ENCODE results near the gene FBXO22.
"Not testable (repeated sequence)": the region's sequence is repeated elsewhere in the genome, so short reads cannot be mapped to it uniquely, and the experiment has no call there.

The FBXO22 gene

DNA sequence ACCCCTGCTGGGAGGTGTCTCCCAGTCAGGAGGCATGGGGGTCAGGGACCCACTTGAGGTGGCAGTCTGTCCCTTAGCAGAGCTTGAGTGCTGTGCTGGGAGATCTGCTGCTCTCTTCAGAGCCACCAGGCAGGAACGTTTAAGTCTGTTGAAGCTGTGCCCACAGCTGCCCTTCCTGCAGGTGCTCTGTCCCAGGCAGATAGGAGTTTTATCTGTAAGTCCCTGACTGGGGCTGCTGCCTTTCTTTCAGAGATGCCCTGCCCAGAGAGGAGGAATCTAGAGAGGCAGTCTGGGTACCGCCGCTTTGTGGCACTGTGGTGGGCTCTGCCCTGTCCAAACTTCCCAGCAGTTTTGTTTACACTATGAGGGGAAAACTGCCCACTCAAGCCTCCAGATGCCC is 73.1 kb downstream of the FBXO22 start:
- DNase-seq (ENCODE audit: low read depth in 2 of 2, low spot score in 1 of 2): not testable (repeated sequence)

DNA sequence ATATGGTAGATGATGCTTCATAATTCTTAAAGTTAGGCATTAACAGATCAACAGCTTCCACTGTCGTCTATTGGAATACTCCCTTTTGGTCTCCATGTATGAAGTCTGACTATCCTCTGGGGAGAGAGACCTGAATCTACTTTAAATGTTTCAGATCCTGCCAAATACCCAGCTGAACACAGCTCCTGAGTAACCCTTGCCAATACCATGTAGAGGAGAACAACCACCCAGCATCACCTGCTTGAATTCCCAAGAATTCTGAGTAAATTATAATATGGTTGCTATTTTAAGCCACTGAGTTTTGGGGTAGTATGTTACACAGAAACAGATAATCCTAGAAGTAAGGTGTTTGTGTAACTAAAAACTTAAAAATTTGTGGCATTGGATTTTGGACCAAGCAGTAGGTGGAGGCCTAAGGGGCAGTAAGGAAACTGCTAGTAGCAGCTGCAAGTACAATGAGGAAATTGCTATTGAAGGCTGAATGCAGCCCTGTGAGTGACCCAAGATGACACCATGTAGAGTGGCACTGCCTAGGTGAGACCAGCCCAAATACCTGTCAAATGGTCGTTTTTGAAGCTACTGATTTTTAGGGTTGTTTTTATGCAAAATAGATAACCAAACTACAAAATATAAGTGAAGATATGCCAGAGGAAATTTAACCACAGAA is 77.6 kb downstream of the FBXO22 start:
- DNase-seq (ENCODE audit: low read depth in 2 of 2, low spot score in 1 of 2): no peak

DNA sequence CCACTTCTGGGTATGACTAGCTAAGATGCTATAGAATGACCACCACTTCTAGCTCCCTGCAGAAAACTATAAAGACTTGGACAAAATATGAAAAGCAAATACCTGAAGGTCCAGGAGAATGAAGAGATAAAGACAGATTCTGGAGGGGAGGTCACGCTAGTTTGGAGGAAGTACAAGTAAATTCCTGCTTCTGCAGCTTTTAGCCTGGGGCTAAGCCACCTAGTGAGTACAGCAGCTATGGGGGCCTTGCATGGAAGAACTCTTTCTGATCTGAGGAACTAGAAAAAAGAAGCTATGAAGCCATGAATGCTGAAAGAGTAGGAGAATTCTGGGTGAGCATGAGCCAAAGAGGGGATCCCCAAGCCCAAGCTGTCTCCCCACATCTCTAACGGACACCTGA is 78.8 kb downstream of the FBXO22 start:
- no peak for DNase-seq (ENCODE audit: low read depth in 2 of 2, low spot score in 1 of 2)

DNA sequence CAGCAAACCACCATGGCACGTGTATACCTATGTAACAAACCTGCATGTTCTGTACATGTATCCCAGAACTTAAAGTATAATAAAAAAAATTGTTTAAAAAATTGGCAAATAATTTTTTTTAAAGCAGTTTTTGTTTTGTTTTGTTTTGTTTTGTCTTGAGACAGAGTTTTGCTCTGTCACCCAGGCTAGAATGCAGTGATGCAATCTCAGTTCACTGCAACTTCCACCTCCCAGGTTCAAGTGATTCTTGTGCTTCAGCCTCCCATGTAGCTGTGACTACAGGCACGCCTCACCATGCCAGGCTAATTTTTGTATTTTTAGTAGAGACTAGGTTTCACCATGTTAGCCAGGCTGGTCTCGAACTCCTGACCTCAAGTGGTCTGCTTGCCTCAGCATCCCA is 81.0 kb downstream of the FBXO22 start:
- not testable (repeated sequence) for DNase-seq (ENCODE audit: low read depth in 2 of 2, low spot score in 1 of 2)

DNA sequence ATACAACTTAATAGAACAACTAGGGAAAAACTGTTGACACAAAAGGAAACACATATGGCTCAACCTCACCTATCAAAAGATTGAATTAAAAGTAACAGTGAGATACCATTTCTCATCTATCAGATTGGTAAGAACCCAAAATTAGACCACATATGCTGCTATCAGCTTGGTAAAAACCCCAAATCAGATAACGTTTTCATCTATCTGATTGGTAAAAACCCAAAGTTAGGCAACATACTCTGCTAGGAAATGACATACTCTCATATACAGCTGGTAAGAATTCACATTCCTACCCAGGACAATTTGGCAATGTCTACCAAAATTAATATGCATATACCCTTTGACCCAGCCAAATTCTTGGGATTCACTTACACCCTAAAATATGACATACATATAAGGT is 82.3 kb downstream of the FBXO22 start:
- DNase-seq (ENCODE audit: low read depth in 2 of 2, low spot score in 1 of 2): no peak

DNA sequence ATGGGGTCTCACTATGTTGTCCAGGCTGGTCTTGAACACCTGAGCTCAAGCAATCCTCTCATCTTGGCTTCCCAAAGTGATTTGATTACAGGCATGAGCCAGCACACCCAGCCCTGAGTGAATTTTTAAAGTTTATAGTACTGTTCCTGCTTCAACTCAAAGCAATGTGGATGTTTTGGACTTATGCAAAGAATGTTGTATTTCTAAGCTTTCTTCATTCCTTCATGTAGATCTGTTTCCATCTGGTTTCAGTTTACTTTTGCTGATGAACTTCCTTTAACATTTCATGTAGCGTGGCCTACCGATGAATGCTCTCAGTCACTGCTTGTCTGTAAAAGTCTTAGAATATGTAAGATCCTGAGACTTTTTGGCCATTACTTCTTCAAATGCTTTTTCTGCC is 85.4 kb downstream of the FBXO22 start:
- DNase-seq (ENCODE audit: low read depth in 2 of 2, low spot score in 1 of 2): no peak

DNA sequence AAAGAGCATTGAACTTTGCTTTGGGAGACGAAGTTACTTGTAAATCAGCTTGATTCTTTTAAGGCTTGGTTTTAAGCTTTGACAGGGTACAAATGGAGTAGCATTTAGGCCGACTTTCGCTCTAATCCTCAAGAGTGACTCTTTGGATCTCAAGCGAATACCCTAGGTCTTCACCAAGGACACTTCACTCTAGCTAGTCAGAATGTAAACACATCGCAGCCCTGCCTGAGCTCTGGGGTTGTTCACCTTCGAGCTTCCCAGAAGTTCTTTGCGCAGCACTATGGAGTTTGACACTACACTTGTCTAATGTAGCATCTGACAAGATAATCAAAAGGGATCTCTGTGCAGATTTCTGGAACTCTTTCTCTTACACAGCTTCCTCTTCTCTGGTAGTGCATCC is 86.2 kb downstream of the FBXO22 start:
- no peak for DNase-seq (ENCODE audit: low read depth in 2 of 2, low spot score in 1 of 2)
